K562 (cell line): ENCODE measurements around the gene DHX58. TPM values are rescaled to one million over a fixed set of nuclear protein-coding genes. Genes with fewer than 3 reads are reported as not detected.

ENCODE experiments used
- ARID1B ChIP-seq: fragments of 450-650 bp; IDR thresholded peaks from 2 replicates; pipeline ENCODE4 v1.6.1; 2016; ENCODE audit warnings: antibody characterized with exemption, mild to moderate bottlenecking, inconsistent platforms
- CHAMP1 ChIP-seq: fragments of 450-650 bp; IDR thresholded peaks from 2 replicates; pipeline ENCODE4 v1.6.1; 2016; ENCODE audit warnings: mild to moderate bottlenecking
- FIP1L1 ChIP-seq: fragments of 200-400 bp; formaldehyde crosslinking; IDR thresholded peaks from 2 replicates; pipeline ENCODE4 v1.6.1; 2018; ENCODE audit warnings: mild to moderate bottlenecking, low read depth, low read length; ENCODE audit not compliant: poor library complexity, severe bottlenecking
- GATAD2B ChIP-seq: fragments of 450-650 bp; IDR thresholded peaks from 2 replicates; pipeline ENCODE4 v1.6.1; 2017; ENCODE audit warnings: mild to moderate bottlenecking, borderline replicate concordance
- GMEB1 ChIP-seq: fragments of 250-450 bp; sonication (Bioruptor Pico); IDR thresholded peaks from 2 replicates; pipeline ENCODE4 v1.4.0; 2020; ENCODE audit warnings: mild to moderate bottlenecking
- HNRNPUL1 ChIP-seq: fragments of 200-400 bp; formaldehyde crosslinking; IDR thresholded peaks from 2 replicates; pipeline ENCODE4 v1.6.1; 2017; ENCODE audit warnings: low read length
- KAT2B ChIP-seq: IDR thresholded peaks from one replicate; pipeline ENCODE4 v1.6.1; 2012; ENCODE audit warnings: low read depth, mild to moderate bottlenecking, control low read depth, inconsistent platforms, low read length, moderate library complexity
- MAZ ChIP-seq, 2 experiments: fragments of 450-650 bp in 1 of 2; sonication (generic) in 1 of 2; formaldehyde crosslinking; IDR thresholded peaks in 1 of 2; conservative IDR thresholded peaks in 1 of 2; 2 replicates each; pipeline versions ENCODE4 v1.4.0 to v1.5.0; 2020; ENCODE audit warnings: mild to moderate bottlenecking in 1 of 2, missing genetic modification reagents in 1 of 2
- PML ChIP-seq: IDR thresholded peaks from 2 replicates; pipeline ENCODE4 v1.6.1; 2012; ENCODE audit warnings: low read length, inconsistent platforms
- RBBP5 ChIP-seq: fragments of 200-600 bp; sonication (generic); IDR thresholded peaks from 2 replicates; pipeline ENCODE4 v1.6.1; 2012; ENCODE audit warnings: borderline replicate concordance, mild to moderate bottlenecking, low read length, control low read depth, inconsistent platforms; ENCODE audit not compliant: insufficient read depth, poor library complexity, severe bottlenecking
- SPI1 ChIP-seq: IDR thresholded peaks from 2 replicates; pipeline ENCODE4 v1.6.1; 2011; ENCODE audit warnings: low read depth, low read length, control low read depth, borderline replicate concordance
- TFE3 ChIP-seq: fragments of 450-650 bp; formaldehyde crosslinking; IDR thresholded peaks from 2 replicates; pipeline ENCODE4 v1.4.0; 2020; ENCODE audit warnings: mild to moderate bottlenecking, mixed read lengths
- TSC22D4 ChIP-seq: fragments of 450-650 bp; IDR thresholded peaks from 2 replicates; pipeline ENCODE4 v1.6.1; 2016; ENCODE audit warnings: missing genetic modification characterization, missing biosample characterization, control low read depth
- ZNF232 ChIP-seq: sonication (generic); formaldehyde crosslinking; IDR thresholded peaks from 2 replicates; pipeline ENCODE4 v1.8.0; 2022; ENCODE audit warnings: mild to moderate bottlenecking, missing genetic modification reagents
- ZNF740 ChIP-seq, 3 experiments: fragments of 200-800 bp in 1 of 3; sonication (Bioruptor generic) in 1 of 3; sonication (generic) in 1 of 3; formaldehyde crosslinking in 1 of 3; IDR thresholded peaks; 2 replicates each; pipeline versions ENCODE4 v1.6.1 to v1.8.0; 2016 to 2022; ENCODE audit warnings: mild to moderate bottlenecking in 2 of 3, missing compliant biosample characterization in 2 of 3, missing genetic modification characterization in 2 of 3, missing genetic modification reagents in 1 of 3
- polyA plus RNA-seq, 8 experiments: library from polyadenylated mRNA; depleted of rRNA in 4 of 8; stranded (reverse) in 5 of 8; unstranded in 3 of 8; fragments of >200 nt; fragmentation: Nextera tagmentation in 2 of 8; fragmentation: Illumina TruSeq in 1 of 8; extraction: Ambion mirVana in 2 of 8; extraction: Trizol in 1 of 8; gene quantifications; 2 replicates each; pipeline versions ENCODE4 v1.2.1 to v1.2.3, GENCODE V29; 2011 to 2014; ENCODE audit warnings: inconsistent platforms in 1 of 8, missing spikeins in 1 of 8
- total RNA-seq, 7 experiments: library from RNA; depleted of rRNA in 6 of 7; stranded (reverse); fragments of >200 nt in 6 of 7; fragmentation: Illumina TruSeq in 2 of 7; extraction: Trizol in 2 of 7; gene quantifications; 2 replicates each; pipeline versions ENCODE4 v1.2.1 to v1.2.3, GENCODE V29; 2011 to 2021; ENCODE audit warnings: low replicate concordance in 1 of 7
- TF ChIP-seq, protein P1 (sequence below): fragments of 450-650 bp; IDR thresholded peaks from 2 replicates; pipeline ENCODE4 v1.6.1; 2016
- TF ChIP-seq, protein P2 (sequence below): sonication (generic); formaldehyde crosslinking; IDR thresholded peaks from 2 replicates; pipeline ENCODE4 v1.5.0; 2020; ENCODE audit warnings: missing genetic modification reagents

DHX58 gene
- total and polyA plus RNA-seq, 9 of the 15 experiments (the other 6 are each of a cell fraction or from before 2014, with no cell fraction given), result 0.15 to 3.0 (median 1.4) TPM

- peak; percentile 83; the same call in 1 of the 2 replicates for TF ChIP-seq SPI1
- TF ChIP-seq KAT2B, result no peak
- no peak for TF ChIP-seq ZNF232 (CRISPR knock-in tag)
- no peak for TF ChIP-seq GMEB1 (CRISPR knock-in tag)
- no peak for TF ChIP-seq HNRNPUL1
- TF ChIP-seq MAZ (CRISPR knock-in tag; conservative IDR thresholded peaks at IDR 0.05 in 1 of 2, IDR thresholded peaks at IDR 0.05 in 1 of 2), result no peak
- TF ChIP-seq TSC22D4 (tag), result no peak
- no peak for TF ChIP-seq PML
- TF ChIP-seq TFE3 (CRISPR knock-in tag), result no peak
- TF ChIP-seq, protein P1, sequence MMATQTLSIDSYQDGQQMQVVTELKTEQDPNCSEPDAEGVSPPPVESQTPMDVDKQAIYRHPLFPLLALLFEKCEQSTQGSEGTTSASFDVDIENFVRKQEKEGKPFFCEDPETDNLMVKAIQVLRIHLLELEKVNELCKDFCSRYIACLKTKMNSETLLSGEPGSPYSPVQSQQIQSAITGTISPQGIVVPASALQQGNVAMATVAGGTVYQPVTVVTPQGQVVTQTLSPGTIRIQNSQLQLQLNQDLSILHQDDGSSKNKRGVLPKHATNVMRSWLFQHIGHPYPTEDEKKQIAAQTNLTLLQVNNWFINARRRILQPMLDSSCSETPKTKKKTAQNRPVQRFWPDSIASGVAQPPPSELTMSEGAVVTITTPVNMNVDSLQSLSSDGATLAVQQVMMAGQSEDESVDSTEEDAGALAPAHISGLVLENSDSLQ, result no peak
- TF ChIP-seq CHAMP1, result no peak
- TF ChIP-seq, protein P2, sequence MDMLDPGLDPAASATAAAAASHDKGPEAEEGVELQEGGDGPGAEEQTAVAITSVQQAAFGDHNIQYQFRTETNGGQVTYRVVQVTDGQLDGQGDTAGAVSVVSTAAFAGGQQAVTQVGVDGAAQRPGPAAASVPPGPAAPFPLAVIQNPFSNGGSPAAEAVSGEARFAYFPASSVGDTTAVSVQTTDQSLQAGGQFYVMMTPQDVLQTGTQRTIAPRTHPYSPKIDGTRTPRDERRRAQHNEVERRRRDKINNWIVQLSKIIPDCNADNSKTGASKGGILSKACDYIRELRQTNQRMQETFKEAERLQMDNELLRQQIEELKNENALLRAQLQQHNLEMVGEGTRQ (CRISPR knock-in tag), result peak; percentile 30; the same call in 1 of the 2 replicates
- no peak for TF ChIP-seq RBBP5
- TF ChIP-seq ARID1B, result 0 out of 2 replicates have a peak, but pooled peaks have one; percentile 4
- TF ChIP-seq ZNF740 (CRISPR knock-in tag; IDR thresholded peaks at IDR 0.05), result no peak
- TF ChIP-seq ZNF740 (tag; IDR thresholded peaks at IDR 0.05), result no peak
- no peak for TF ChIP-seq FIP1L1
- TF ChIP-seq GATAD2B, result no peak
These were observed 41.6 kb upstream of the DHX58 start (continued) for GRCh38 chr17:42153919-42154742.
